Retina (tissue), 1 donor: ENCODE data around the gene OSBP2.
"Not testable (repeated sequence)": the region's sequence is repeated elsewhere in the genome, so short reads cannot be mapped to it uniquely, and the experiment has no call there.

Experiments
- DNase-seq: peaks from one replicate; pipeline ENCODE4 v3.0.0-alpha.2; 2016

OSBP2 gene, protein sequence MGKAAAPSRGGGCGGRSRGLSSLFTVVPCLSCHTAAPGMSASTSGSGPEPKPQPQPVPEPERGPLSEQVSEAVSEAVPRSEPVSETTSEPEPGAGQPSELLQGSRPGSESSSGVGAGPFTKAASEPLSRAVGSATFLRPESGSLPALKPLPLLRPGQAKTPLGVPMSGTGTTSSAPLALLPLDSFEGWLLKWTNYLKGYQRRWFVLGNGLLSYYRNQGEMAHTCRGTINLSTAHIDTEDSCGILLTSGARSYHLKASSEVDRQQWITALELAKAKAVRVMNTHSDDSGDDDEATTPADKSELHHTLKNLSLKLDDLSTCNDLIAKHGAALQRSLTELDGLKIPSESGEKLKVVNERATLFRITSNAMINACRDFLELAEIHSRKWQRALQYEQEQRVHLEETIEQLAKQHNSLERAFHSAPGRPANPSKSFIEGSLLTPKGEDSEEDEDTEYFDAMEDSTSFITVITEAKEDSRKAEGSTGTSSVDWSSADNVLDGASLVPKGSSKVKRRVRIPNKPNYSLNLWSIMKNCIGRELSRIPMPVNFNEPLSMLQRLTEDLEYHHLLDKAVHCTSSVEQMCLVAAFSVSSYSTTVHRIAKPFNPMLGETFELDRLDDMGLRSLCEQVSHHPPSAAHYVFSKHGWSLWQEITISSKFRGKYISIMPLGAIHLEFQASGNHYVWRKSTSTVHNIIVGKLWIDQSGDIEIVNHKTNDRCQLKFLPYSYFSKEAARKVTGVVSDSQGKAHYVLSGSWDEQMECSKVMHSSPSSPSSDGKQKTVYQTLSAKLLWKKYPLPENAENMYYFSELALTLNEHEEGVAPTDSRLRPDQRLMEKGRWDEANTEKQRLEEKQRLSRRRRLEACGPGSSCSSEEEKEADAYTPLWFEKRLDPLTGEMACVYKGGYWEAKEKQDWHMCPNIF

GRCh38 chr22:30694640-30695350 lies at the start of gene OSBP2:
Gene OSBP2, plus strand, starts transcription at chr22:30694874. Its CDS starts 36 bp downstream, at chr22:30694910.
- DNase-seq = peak; percentile 84

GRCh38 chr22:30646518-30647160 lies 48.0 kb upstream of the OSBP2 start:
- no peak for DNase-seq

GRCh38 chr22:30647536-30647935 lies 47.1 kb upstream of the OSBP2 start:
- DNase-seq = peak; percentile 14

DNA sequence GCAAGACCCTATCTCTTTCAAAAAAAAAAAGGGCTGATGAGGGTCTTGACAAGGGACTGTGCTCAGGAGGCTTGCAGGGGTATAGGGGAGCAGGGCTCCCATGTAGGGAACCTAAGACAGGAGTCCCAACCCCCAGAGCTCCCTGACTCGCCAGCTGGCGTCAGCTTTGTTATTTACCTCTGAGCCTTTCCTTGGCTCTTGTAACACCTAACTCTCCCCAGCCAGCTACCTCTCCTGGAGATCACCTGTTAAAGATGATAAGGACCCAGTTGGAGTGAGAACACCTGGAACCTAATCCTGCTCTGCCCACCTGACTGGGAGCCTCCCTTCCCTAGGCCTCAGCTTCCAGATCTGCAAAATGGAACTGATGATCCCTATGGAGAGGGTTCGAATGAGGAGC lies 45.8 kb upstream of the OSBP2 start:
- DNase-seq = no peak

DNA sequence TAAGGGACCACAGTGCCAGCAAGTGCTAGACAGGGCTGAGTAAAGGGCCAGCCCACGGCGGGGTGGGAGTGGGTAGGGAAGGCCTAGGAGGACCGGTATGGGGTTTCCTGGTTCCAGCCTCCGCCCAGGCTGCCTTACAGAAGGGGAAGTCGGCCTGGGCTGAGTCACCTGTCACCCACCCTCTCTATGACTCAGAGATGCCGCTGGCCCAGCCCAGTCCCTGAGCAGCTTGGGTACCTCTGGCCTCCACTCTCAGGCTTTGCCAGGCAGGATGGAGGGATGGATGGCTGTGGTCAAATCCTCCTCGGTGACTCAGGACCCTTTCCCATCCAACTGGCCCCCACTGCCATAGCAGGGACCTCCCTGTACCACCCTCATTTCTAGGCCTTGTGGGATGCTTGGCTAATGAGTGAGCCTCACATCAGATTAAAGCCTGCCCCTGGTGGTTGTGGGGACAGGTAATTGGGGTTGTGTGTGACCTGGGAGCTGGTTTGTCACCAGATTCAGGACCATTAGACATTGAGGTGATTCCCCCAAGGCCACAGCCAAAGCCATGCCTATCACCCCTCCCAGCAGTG lies 45.2 kb upstream of the OSBP2 start:
- DNase-seq = no peak

DNA sequence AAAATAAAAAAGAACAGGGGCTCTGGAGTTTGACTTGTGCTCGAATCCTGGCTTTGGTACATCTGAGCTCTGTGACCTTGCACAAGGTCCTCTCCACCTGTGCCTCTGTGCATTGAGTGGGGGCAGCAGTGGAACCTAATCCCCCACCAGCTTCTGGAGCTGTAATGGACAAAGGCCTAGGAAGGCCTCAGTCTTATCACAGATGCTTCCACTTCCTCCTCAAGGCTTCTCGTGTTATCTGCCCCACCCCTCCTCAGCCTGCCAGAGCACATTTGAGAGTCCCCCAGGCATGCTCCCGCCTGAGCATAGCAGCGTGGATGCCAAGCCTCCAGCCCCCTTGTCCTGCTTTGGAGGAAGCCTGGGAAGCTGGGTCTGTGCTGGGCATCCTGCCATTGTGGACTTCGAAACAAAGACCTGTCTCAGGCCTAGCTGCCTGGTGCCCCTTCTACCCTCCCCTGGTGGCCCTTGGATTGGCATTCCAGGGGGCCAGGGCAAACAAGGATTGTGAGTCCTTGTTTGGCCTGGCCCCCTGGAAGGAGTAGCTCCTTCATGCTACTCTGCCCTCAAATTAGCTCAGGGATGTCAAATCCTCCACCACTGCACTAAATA lies 44.1 kb upstream of the OSBP2 start:
- no peak for DNase-seq

GRCh38 chr22:30652852-30653251 lies 41.8 kb upstream of the OSBP2 start:
- DNase-seq = no peak

GRCh38 chr22:30654361-30654760 lies 40.3 kb upstream of the OSBP2 start:
- no peak for DNase-seq

- no peak for DNase-seq
These were observed 39.1 kb upstream of the OSBP2 start for GRCh38 chr22:30655532-30655931.

DNA sequence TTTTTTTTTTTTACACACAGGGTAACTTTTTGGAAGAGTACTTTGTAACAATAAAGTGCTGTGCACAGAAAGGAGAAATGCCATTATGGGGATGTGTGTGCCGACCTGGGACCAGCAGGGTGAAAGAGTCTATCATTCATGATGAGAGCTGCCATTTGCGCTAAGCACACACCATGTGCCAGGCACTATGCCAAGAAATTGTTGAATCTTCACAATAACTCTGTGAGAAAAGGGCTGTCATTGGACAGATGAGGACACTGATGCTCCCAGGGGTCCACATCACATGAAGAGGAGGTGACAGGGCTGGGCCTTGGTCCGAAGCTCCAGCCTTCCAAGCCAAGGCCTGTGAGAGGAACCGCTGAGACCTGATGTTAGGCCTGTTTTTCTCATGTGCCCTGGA lies 32.6 kb upstream of the OSBP2 start:
- no peak for DNase-seq

- no peak for DNase-seq
These were observed 29.9 kb upstream of the OSBP2 start for GRCh38 chr22:30664798-30665197.

DNA sequence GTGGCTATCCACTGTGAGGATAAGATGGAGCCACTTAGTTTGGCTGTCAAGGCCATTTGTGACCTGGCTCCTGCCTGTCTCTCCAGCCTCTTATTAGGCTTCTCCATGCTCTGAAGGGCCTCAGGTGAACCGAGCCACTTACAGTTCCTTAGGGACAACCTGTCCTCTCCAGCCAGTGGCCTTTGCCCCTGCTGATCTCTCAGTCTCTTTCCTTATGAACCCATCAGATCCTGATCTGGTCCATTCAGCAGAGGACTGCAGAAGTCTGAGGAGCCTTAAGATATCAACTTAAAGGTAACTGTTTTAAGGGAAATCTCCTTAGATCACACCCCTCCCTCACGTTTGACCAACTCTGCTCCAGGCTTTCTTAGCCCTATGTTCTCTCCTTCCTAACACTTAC lies 29.4 kb upstream of the OSBP2 start:
- DNase-seq = no peak

DNA sequence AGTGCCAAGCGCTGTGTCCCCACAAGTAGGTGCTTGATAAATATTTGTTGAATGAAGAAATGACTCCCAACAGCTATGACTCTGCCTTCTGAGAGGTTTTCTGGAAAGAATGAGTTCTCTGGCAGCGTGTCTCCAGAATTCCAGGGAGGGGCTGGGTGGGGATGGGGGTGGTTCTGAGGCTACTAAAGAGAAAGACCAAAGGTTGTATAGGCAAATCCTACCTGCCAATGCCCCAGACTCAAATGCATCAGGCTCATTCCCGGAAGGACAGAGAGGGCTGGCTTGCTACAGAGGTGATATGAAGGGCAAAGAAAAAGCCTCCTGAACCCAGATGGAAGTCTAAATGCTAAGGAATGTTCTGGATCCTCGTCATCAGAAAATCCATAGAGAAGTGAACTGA lies 28.9 kb upstream of the OSBP2 start:
- no peak for DNase-seq

GRCh38 chr22:30667107-30667493 lies 27.6 kb upstream of the OSBP2 start:
- DNase-seq = no peak

GRCh38 chr22:30667494-30668385 lies 26.9 kb upstream of the OSBP2 start, which contains the start of gene DUSP18:
Gene DUSP18, minus strand, starts transcription at chr22:30667875. Its CDS starts 3,872 bp downstream, at chr22:30664003.
- peak; percentile 99 for DNase-seq

GRCh38 chr22:30668386-30668710 lies 26.3 kb upstream of the OSBP2 start:
- no peak for DNase-seq

DNA sequence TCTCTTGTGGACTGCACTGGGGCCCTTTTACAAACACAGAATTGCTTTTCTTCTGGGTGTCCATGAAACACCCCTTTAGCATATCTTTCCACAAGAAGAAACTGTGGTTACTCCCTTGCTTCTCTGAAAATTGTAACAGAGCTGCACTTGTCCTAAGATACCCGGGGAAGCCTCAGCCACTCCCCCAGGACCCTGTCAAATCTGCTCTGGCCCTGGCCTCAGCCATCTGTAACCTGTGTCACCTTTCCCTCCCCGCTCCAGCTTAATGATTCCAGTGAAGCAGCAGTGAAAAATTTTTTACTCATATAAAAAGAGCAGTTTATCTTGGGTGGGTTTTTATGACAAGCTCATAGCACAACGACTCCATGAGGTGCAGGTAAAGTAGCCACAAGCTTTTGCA lies 23.6 kb upstream of the OSBP2 start:
- no peak for DNase-seq

DNA sequence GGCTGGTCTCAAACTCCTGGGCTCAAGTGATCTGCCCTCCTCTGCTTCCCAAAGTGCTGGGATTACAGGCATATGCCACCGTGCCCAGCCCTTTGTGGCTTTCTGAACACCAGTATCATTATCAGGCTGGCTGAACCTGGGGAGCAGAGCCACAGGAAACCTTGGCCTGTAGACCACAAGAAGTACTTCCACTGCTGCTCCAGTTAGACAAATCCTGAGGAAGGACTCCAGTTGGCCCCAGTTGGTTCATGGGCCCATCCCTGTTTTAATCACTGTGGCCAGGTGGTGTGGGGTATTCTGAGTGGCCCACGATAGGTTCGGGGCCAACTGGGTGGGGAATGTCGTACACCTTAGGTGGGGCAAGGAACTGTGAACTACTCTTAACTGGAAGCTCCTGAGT lies 21.5 kb upstream of the OSBP2 start:
- no peak for DNase-seq

DNA sequence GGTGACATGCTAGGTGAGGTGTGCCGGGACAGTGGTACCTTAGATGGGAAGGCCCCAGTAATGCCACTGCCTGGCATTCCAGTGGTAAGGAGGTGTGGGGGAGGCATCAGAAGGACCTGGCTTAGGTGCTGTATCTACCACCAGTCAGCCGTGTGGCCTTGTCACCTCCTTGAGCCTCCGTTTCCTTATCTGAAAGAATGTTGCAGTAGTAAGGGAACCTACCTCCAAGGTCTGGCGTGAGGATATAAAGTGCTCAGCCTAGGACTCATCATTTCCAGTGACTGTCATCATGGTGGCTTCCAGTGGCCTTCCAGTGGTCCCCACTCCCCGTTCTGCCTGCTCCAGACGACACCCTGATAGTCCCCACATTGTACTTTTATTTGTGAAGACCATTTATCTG lies 20.2 kb upstream of the OSBP2 start:
- DNase-seq = no peak

GRCh38 chr22:30675436-30675835 lies 19.2 kb upstream of the OSBP2 start:
- peak; percentile 13 for DNase-seq

- DNase-seq = not testable (repeated sequence)
These were observed 18.1 kb upstream of the OSBP2 start for GRCh38 chr22:30676565-30676964.
